Measurements from ENCODE around the gene PNMT.

PNMT gene

DNA sequence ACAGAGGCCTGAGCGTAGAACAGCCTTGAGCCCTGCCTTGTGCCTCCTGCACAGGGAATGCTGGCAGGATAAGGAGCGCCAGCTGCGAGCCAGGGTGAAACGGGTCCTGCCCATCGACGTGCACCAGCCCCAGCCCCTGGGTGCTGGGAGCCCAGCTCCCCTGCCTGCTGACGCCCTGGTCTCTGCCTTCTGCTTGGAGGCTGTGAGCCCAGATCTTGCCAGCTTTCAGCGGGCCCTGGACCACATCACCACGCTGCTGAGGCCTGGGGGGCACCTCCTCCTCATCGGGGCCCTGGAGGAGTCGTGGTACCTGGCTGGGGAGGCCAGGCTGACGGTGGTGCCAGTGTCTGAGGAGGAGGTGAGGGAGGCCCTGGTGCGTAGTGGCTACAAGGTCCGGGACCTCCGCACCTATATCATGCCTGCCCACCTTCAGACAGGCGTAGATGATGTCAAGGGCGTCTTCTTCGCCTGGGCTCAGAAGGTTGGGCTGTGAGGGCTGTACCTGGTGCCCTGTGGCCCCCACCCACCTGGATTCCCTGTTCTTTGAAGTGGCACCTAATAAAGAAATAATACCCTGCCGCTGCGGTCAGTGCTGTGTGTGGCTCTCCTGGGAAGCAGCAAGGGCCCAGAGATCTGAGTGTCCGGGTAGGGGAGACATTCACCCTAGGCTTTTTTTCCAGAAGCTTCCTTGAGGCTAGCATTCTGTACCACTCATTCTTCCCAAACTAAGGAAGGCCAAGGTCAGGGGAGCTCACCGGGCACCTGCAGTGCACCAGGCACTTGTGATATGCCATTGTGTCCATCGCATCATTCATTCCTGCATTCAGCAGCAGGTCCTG, 1.9 kb downstream of the PNMT start:
- no peak for DNase-seq

DNA sequence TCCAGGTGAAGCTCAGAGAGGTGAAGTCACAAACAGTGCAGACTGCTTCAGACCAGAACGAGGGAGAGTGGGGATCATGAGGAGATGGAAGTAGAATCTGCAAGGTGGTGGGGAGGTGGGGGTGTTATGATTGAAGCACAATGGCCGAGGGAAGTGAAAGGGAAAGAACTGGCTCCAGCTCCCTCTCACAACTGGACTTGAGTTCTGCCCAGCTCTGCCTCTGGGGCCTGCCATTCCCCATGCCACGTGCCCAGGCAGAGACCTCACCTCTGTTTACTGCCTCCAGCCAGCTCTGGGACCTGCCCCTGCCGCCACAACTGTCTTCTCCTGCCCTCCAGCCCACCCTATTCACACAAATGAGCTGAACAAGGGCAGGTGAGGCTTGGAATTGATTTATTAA, 2.5 kb downstream of the PNMT start:
- no peak for DNase-seq

DNA sequence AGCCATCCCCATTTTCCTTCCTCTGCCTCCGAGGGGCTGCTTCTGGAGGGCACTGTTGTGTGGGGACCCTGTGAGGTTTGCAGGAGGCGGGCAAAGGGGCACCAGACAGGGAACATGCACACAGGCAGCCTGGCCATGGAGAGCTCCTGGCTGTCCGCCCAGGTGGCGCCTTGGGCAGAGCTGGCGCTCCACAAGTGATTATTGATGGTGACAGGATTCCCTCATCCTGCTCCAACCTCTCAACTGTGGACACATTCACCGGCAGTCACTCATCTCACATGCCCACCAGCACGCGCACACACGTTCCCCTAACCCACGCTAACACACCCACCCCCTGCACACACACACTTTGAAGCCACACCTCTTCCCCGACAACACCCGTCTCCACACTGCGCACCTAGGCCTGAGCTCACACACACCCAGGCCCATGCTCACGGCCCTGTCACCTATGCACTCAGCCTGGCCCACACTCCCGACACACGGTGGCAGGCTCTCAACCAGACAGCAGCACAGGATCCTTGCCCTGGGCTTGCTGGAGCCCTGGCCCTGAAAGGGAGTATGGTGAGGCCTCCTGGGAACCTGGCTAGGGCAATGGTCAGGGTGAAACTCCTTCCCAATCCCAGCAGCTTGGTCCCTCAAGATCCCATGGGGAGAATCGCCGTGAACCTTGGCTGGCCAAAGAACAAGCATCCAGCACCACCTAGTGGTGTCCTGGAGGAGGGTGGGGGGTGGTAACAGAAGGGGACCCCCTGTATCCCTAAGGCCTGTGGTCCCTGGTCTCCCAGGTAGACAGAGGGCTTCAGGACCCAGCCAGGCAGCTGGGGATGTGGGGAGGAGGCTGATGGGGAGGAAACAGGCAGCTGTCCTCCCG, 3.6 kb downstream of the PNMT start:
- no peak for DNase-seq

DNA sequence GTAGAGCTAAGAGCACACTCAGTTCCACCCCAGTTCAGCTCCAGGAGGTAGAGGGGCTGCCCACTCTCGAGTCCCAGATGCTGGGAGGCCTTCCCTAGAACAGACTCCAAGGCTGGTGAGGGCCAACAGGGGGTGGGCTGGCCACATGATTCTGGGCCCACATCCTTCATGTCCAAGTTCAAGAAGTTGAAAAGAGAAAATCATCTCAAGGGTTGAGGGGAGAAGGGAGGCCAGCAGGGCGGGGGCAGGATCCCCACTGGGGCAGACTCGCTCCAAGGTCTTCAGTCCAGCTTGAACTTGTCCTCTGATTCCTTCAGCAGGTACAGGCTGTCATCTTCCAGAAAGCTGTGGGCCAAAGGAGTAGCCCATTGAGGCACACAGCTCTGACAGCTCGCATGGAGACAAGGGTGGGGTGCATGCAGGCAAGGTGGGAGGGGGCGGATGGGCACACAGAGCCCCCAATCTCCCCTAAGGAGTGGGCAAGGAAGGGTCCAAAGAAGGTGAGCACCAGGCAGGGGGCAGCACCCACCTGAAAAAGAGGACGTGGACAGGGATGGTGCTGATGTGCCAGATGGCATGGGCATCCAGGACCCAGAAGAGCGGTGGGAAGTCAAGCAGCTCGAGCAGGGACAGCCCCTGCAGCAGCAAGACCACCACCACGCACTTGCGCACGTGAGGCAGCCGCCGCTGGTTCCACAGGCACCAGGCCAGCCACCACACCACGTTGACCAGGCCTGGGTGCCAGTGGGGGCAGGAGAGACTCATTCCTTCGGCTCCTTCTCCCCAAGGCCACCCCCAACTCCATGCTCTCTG, 4.5 kb downstream of the PNMT start:
- DNase-seq: no peak

DNA sequence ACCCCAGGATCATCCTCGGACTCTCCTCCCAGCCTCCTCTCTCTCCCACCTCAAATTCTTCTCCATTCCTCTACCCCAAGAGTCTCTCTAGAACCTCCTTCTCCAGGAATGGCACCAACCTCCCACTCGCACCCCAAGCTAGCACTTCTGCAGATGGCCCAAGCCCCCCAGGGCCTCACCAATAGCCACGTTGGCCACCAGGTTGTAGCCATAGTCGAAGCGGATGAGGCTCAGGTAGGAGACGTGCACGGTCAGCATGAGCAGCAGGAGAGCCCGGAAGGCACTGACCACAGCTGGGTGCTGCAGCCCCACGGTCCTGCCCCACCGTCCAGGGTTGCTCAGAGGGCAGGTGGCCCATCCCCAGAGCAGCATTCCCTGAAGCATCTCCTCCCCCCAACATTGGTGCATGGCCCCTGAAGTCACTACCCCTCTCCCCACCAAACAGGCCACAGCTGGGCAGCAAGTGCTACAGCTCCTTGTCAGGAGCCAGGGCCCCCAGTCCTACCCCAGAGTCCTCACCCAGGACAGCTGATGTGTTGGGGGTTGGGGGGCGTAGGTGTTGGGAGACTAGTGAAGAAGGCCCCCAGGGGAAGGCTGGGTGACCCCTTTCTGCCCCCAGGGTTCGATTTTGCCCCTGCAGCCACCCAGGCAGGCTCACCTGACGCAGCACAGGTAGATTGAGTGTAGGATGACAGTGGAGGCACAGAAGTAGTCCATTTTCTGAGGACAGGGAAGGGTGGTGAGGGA, 5.3 kb downstream of the PNMT start:
- DNase-seq: no peak

DNA sequence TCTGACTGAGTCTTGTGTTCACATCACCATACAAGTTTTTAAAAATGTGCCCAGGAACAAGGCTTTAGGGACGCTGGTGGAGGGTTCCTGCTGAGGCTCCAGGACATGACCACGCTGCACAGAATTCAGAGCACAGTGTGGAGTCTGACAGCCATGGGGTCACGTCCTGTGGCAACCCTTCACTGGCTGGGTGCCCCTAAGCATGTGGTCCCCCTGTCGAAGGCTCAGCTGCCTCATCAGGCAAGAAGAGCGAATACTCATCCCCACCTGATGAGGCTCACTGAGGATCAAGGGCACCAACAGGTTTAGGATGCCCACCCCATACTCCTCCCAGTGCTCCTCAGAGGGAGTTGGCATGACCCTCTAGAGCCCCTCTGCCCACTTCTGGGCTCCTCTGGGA, 5.9 kb downstream of the PNMT start:
- no peak for DNase-seq

DNA sequence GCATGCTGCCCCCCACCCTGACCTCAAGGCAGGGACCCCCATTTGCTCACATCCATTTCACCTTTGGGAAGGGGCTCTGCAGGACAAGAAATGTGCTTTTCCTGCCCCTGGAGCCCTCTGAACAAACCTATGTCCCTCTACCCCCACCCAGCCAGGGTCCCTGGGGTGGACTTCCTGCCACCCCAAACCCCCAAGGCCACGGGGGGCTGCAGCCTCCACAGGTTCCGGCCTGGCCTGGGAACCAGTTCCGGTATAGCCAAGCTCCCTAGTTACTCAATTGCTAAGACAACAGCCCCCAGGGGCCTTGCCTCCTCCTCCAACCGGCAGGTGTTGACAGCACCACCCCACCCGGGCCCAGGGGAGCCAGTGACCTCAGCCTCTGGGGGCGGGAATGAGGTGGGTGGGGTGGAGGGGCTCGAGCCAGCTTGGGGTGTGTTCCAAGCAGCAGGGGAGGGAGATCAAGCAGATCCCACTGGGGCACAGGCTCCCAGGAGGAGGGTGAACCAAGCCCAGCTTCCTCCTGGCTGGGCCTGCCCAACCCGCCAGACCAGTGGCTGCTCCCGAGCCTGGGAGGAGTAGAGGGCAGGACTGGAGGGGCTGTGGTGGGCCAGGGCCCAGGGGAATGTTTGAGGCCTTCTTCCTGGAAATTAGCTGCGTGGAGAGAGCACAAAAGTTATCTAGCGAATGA, 6.6 kb downstream of the PNMT start:
- no peak for DNase-seq

DNA sequence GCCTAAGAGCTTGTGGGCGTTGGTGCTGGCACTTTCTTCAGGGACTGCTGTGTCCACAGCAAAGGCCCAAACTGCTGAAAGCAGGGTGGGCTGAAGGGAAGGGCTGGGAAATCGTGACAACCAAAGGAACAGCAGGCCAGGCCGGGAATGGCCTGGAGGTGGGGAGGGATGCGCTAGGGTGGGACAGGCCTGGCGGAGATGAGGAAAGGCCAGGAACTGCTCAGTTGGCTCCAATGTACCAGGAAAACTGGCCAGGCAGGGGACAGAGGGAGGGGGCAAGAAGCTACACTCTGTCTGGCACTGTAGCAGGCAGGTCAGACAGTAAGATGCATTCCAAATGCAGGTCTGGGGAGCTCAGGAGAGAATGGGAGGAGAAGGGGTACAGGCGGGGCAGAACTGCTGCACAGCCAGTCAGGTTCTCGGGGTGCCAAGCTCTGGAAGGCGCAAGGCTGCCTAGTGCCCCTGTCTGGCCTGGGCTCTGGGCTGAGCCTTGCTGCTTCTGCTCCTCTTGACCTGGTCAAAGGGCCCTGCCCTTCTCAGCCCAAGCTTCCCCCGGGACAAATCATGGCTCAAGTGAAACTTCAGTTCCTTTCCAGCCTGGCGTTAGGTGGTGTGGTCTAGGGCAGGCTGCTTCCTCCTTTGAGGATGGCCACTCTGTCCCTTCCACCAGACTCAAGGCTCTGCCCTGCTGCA, 7.3 kb downstream of the PNMT start:
- no peak for DNase-seq

DNA sequence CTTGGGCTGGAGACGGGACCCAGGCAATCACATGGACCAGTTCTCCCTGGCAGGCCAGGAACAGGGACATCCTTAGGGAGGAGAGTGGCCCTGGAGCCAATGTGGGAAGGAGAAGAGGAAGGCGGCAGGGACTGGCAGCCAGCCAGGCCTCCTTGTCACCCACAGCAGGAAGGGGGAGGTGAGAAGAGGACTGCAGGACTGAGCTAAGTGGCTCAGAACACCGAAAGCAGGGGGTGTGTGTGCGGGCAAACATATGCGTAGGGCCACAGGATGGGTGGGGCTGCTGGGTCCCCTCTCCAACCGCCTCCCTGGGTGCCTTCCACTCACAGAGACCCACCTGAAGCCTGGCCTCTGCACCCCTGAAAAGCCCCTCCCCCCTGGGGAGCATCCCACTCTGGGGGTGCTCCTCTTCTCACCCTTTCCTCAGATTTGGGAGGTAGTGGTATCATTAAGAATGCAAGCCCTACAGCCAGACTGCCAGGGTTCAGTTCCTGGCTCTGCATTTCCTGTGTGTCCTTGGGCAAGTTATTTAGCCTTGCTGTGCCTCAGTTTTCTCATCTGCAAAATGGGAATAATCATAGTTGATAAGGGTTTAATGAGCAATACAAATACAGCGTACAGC, 8.1 kb downstream of the PNMT start:
- DNase-seq: no peak

DNA sequence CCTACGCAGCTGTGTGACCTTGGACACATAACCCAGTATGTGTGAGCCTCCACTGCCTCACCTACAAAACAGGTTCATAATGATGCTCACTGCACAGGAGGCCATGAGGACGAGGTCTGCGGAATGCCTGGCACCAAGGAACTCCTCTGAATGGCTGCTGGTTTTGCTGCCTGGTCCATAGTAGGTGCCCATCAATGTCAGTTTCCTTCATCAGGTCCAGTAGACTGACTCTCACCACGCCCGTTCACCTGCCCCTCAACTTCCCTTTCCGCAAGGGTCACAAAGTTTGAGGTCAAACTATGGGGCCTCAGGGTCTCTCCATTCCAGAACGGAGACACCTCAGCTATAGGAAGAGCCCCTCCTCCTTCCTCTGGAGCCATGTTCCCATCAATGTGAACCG, 8.8 kb downstream of the PNMT start:
- no peak for DNase-seq

DNA sequence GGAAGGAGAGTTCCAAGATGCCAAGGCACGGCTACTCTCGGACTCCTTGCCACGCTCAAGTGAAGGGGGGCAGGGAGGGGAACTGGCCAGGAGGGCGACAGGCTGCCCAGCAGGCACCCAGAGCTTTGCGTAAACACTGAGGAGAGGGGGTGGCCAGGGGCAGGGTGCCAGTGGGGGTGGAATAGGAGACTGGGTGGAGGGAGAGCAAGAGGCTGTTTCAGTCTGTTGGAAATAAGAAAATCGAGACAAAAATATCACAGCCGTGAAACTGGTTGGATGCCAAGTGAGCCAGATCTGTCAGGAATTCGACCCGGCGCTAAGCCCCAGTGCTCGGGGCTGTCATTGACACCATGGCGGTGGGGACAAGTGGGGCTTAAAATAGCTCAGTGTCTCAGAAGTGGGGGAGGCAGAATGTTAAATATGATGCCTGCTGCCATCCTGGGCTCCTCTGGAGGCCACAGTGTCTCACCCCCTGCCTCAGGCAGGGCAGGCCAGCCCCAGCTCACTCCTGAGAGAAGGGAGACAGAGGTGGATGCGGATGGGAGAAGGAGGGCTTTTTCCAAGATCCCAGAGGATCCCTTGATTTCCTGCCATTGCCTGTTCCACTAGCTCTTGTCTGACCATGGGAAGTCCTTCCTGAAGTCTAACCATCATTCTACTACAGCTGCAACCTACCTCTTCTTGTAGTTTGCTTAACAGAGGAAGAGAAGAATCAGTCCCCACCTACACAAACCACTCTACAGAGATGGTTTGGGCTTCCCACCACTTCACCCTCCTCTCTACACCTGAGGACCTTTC, 9.5 kb downstream of the PNMT start:
- peak; percentile 48 for DNase-seq

DNA sequence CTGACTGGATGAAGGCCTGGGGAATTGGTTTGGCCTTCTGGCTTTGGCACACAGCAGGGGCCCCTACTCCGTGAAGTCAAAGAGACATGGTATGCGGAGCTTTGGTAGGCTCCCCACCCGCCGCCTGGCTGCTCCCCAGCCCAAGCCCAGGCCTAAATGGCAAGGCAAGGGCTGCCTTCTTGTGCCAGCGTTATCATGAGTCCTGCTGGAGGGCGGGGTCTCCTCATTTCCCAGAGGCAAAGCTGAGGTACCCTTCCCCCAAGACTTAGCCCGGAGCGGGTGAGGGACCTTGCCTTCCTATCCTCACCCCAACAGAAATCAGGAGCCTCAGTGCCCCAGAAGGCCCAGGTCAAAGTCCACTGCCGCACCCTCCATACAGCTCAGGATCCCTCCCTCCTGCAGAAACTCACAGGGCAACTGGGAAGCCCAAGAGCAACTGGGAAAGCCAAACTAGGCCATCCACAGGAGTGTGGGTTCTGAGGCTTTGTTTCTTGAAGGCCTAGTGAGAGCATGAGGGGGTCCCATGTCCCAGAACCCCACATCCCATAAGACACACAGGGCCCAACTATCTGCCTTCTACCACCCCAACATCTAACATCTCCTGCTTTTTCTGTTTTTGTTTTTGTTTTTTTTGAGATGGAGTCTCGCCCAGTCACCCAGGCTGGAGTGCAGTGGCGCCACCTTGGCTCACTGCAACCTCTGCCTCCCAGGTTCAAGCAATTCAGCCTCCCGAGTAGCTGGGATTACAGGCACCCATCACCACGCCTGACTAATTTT, 10.3 kb downstream of the PNMT start:
- no peak for DNase-seq

DNA sequence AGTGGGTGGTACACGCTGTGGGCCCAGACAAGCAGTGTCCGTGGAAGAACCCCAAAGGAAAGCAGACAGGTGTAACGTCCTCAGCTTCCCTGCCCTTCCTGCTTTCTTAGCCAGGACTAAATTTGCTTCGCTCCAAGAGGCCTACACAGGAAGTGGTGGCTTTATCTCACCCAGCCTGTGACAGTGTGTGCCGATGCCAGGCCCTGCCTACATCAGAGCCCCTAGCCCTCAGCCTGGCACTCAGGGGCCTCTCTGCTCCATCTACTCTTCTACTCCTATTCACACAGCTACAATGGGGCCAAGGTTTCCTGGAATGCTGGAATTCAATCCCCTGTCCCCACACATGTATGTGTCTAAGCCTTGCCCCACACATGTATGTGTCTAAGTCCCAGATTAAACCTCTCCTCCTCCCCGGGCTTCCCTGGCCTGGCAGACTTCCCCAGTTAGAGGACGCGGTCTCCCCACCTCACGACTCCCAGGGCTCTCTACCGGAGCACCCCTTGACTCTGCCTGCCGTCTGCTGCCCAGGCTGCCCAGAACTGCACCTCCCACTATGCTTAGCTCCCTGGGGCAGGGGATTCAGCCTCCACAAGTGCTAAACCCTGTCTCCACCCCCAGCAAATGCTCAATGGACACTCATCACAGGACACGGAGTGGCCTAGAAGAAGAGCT, 11.4 kb downstream of the PNMT start:
- DNase-seq: no peak

DNA sequence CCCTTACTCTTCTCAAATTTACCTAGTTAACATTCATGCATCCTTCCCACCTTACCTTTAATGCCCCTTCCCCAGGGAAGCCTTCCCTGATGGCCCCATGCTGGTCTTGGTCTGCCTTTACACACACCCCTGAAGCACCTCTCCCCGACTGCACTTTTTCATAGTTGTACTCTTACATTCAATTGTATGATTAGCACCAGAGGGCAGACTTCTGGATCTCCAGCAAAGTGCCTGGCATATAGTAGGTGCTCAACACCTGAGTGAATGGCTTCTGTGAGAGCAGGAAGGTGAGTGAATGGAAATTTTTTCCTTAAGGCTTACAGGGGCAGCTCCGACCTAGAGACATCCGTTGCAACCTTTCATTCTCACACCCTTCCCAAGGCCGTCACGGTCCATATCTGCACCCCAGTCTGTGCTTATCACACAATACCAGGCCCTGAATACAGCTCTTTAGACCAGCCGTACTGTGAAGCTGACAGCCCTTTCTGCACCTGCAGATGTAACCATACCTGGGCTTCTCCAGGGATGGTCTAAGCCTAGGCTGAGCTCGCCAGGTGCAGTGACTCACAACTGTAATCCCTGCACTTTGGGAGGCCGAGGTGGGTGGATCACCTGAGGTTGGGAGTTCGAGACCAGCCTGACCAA, 15.2 kb downstream of the PNMT start:
- no peak for DNase-seq

DNA sequence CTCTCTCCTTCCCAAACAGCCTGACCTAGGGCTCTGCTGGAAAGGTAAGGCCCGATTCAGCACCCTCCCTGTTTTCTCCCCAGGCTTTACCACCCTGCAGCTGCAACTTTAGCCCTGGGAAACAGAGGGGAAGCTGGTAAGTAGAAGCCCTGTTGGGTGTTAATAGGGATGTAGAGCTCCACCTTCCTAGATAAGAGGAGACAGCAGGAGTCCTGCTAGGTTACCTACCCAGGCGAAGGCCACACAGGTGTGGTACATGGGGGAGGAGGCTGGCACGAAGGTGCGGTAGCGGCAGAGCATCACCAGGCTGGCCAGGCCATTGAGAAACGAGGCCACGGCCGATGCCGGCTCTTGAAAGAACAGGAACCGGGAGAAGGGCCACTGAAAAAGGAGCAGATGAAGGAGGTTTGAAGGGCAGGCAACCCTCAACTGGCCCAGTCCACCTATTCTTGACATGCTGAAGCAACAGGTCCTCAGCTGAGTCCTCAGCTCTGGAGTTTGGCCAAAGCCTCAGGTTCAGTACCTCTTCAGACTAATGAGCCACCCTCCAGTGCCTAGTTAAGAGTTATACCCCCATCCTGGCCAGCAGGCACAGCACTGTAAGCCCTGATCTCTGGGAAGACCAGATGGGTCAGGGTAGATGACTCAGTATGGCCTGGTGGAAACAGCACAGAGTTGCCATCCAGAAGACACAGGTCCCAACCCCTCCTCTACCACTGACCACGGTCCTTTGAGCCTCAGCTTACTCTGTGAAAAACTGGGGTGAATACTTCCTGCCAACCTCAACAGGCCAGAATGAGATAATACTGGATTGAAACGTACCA, 16.3 kb downstream of the PNMT start:
- DNase-seq: no peak

DNA sequence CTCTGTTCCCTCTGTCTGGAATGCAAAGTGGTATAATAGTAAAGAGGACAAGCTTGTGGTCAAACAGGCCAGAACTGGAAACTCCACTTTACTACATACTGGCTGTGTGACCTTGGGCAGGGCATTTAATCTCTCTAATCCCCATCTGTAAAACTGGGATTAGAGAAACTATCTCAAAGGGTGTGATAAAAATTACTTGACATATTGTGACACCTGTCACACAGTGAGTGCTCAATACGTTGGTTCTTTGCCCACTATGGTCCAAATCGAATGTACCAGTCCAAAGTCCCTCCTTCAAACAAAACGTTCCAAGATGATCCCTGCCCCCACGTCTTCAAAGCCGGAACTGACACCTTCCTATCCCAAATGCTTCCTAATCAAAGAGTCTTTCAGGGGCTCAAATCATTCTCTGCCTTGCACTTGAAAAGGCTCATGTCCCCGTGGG, 18.9 kb downstream of the PNMT start:
- no peak for DNase-seq
